Measurements from ENCODE around the gene C6orf132.
A peak's percentile ranks its signal among the peaks of the same experiment; 100 is the strongest.

C6orf132 gene

DNA sequence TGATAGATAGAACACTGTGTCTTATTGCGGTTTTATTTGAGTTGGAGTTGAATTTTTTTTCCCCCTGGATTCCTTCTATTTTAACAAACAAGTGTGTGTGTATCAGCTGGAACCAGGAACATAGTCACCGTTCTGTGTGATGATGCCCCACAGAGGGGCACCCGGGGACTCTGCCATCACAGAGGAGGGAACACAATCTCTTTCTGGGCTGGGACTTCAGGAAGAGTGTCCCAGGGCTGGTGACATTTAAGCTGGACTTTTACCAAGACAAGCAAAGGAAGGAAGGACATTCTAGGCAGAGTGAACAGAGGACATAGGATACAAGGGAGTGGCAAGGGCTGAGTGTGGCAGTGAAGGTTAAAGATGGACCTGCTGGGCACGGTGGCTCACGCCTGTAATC lies 58.9 kb downstream of the C6orf132 start:
- DNase-seq (ENCODE audit: low read depth in 2 of 2), result no peak
- TF ChIP-seq, protein P1, sequence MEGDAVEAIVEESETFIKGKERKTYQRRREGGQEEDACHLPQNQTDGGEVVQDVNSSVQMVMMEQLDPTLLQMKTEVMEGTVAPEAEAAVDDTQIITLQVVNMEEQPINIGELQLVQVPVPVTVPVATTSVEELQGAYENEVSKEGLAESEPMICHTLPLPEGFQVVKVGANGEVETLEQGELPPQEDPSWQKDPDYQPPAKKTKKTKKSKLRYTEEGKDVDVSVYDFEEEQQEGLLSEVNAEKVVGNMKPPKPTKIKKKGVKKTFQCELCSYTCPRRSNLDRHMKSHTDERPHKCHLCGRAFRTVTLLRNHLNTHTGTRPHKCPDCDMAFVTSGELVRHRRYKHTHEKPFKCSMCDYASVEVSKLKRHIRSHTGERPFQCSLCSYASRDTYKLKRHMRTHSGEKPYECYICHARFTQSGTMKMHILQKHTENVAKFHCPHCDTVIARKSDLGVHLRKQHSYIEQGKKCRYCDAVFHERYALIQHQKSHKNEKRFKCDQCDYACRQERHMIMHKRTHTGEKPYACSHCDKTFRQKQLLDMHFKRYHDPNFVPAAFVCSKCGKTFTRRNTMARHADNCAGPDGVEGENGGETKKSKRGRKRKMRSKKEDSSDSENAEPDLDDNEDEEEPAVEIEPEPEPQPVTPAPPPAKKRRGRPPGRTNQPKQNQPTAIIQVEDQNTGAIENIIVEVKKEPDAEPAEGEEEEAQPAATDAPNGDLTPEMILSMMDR (IDR thresholded peaks at IDR 0.05; ENCODE audit: low read depth, low read length), result no peak
- H3K4me3 ChIP-seq (replicated peaks in 1 of 2; ENCODE audit: low read depth in 2 of 2, low read length in 2 of 2), result no peak overlapping the region

DNA sequence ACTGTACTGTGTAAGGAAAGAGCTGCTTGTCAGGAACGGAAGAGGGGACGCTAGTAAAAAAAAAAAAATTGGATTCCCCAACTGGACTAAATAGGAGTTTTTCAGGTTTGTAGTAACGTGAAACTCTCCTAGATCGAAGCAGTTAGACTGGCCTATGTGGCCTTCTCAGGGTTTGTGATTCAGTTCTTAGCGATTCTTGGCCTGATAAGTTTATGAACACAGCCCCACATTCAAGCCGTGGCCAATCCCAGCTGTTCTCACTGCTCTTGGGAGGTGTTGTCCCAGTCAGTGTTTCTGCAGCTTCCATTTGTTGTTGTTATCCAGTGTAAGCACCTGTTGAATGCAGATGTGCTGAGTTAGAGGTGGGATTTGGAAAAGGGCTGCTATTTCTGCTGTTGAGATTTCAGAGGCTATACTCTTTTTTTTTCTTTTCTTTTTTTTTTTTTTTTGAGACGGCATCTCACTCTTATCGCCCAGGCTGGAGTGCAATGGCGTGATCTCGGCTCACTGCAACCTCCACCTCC lies 62.4 kb downstream of the C6orf132 start:
- H3K4me3 ChIP-seq (replicated peaks in 1 of 2; ENCODE audit: low read depth in 2 of 2, low read length in 2 of 2), result no peak overlapping the region
- TF ChIP-seq, protein P1 (IDR thresholded peaks at IDR 0.05; ENCODE audit: low read depth, low read length), result no peak
- no peak for DNase-seq (ENCODE audit: low read depth in 2 of 2)

DNA sequence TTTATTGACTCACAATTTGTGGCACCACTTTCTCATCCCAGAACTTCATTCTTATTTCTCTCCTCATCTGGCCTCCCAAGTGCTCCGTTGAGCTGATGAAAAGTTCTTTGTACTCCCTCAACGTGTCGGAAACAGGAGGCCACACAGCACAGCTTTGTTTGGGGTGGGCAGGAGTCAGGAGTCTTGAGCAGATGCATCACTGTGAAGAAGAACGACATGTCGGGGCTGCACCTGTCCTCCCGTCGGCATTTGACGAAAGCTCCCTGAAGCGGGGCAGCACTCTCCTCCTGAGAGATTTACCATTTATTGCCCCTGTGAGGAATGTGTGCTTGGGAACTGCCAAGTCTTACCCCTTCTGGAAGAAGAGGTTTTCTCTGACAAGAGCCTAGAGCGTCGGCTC lies 64.0 kb downstream of the C6orf132 start:
- no peak overlapping the region for H3K4me3 ChIP-seq (replicated peaks in 1 of 2; ENCODE audit: low read depth in 2 of 2, low read length in 2 of 2)
- DNase-seq (ENCODE audit: low read depth in 2 of 2), result no peak
- TF ChIP-seq, protein P1 (IDR thresholded peaks at IDR 0.05; ENCODE audit: low read depth, low read length), result no peak

DNA sequence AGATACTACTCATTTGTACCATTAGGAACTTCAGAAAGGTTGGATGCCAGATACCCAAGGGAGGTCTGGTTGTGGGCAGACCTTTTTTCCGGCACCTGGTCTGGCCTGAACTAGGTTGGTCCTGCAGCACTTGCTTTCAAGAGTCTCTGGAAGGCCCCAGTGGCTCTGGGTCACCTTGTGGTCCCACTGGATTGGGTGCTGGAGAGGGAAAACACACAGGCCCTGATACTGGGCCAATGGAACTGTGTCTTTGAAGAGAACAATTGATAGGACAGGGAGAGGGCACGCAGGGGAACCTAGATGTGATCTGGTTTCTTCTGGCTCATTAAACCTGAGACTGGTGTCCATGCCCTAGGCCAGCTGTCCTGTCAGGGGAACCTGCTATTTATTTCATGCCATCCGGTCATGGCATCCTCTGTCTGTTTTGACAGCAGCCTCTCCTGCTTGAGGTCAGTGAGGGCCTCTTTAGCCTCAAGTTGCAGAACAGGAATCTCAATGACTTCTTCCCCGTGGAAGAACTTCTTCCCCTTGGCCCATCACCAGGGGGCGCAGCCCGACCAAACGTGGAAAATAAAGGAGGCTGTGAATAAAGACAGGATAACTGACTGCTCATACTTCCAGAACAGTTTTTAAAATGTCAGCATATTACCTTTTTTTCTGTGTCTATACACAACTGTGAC lies 67.1 kb downstream of the C6orf132 start:
- H3K4me3 ChIP-seq (replicated peaks in 1 of 2; ENCODE audit: low read depth in 2 of 2, low read length in 2 of 2), result no peak overlapping the region
- TF ChIP-seq, protein P1 (IDR thresholded peaks at IDR 0.05; ENCODE audit: low read depth, low read length), result peak; percentile 92
- DNase-seq (ENCODE audit: low read depth in 2 of 2), result peak; percentile 81 to 84

DNA sequence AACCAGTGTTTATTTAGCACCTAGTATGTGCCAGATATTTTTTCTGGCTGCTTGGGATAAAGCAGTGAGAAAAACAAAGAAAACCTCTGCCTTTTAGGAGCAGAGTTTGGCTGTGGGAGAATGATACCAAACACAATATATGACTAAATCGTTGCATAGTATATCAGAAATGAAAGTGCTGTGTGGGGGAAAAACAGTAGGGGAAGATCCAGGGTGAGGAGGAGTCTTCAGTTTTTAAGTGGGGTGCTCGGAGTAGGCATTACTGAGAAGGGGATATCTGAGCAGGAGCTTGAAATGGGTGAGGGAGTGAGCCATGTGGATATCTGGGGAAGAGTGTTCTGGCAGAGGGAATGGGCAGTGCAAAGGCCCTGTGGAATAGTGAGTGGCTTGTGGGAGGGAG lies 69.1 kb downstream of the C6orf132 start:
- no peak overlapping the region for H3K4me3 ChIP-seq (replicated peaks in 1 of 2; ENCODE audit: low read depth in 2 of 2, low read length in 2 of 2)
- no peak for DNase-seq (ENCODE audit: low read depth in 2 of 2)
- TF ChIP-seq, protein P1 (IDR thresholded peaks at IDR 0.05; ENCODE audit: low read depth, low read length), result no peak

DNA sequence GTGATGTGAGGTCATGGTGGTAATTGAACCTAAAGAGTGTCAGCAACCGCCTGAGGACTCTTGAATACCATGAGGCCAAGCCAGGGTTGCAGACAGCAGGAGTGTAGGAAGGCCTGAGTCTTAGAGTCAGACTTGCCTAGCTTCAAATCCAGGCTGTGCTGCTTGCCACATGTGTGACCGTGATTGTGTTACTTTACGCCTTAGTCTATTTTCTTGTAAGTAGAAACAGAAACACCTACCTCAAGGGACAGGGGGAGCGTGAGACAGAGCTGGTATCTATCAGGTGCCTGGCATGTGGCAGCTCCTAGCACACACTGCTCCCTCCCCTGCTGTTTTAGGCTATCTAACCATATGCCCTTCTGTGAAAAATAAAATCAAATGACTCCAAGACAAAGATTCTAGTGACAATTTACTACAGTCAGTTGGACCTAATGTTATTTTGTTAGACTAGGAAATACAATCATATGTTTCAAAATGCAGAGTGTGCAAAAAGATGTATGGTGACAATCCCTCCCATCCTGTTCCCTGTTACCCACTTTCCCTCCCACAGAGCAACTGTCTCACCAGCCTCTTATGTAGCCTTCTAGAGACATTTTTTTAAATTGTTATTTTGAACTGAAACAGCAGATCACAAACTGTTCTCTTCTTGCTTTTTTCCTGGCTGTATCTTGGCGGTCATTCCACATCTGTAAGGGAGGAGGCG lies 70.4 kb downstream of the C6orf132 start:
- H3K4me3 ChIP-seq (replicated peaks in 1 of 2; ENCODE audit: low read depth in 2 of 2, low read length in 2 of 2), result no peak overlapping the region
- no peak for DNase-seq (ENCODE audit: low read depth in 2 of 2)
- TF ChIP-seq, protein P1 (IDR thresholded peaks at IDR 0.05; ENCODE audit: low read depth, low read length), result no peak

Measured in cardiac fibroblast (primary cell).